SK-N-SH (cell line): ENCODE data around the gene PCK2. TPM values are rescaled to one million over a fixed set of nuclear protein-coding genes. Genes with fewer than 3 reads are reported as not detected.

Source experiments
- CTCF ChIA-PET: fragments of 300-600, 350-600 bp; formaldehyde crosslinking; extraction: SDS; loops from one replicate; lab custom pipeline; 2021; lab: Yijun Ruan, JAX
- POLR2A ChIA-PET: fragments of 350-600 bp; sonication (Branson Sonifier 250); formaldehyde crosslinking; extraction: SDS; loops from one replicate; lab custom pipeline; 2020; ENCODE audit warnings: antibody characterized with exemption, inconsistent platforms; lab: Yijun Ruan, JAX
- DNase-seq: peaks from one replicate; pipeline ENCODE4 v3.0.0; 2012
- H2AFZ ChIP-seq: fragments of 200-600 bp; sonication (generic); 2 replicates; pipeline ENCODE4 v1.8.1; 2016; ENCODE audit warnings: antibody characterized with exemption, mild to moderate bottlenecking, low read depth
- H3F3A ChIP-seq: fragments of 200-600 bp; sonication (generic); replicated peaks from 2 replicates; pipeline ENCODE3; 2016; ENCODE audit warnings: antibody characterized with exemption, mild to moderate bottlenecking; ENCODE audit not compliant: insufficient read depth
- H3K27ac ChIP-seq, 2 experiments: fragments of 200-500 bp in 1 of 2; fragments of 200-600 bp in 1 of 2; sonication (Bioruptor generic) in 1 of 2; sonication (generic), shearing (Covaris generic) in 1 of 2; 2 replicates each; pipeline versions ENCODE4 v1.5.1 to v1.6.1; 2014 to 2016; ENCODE audit warnings: low read depth in 2 of 2, inconsistent platforms in 1 of 2, low read length in 1 of 2, mild to moderate bottlenecking in 1 of 2, mixed read lengths in 1 of 2
- H3K27me3 ChIP-seq: fragments of 200-600 bp; sonication (generic), shearing (Covaris generic); 2 replicates; pipeline ENCODE4 v1.6.1; 2016; ENCODE audit warnings: mixed run types; ENCODE audit not compliant: insufficient read depth
- H3K36me3 ChIP-seq, 2 experiments: fragments of 200-500 bp in 1 of 2; fragments of 200-600 bp in 1 of 2; sonication (Bioruptor generic) in 1 of 2; sonication (generic) in 1 of 2; replicated peaks in 1 of 2; 2 replicates each; pipeline versions ENCODE3 to v1.5.1; 2014 to 2016; ENCODE audit warnings: low read length in 1 of 2, mild to moderate bottlenecking in 1 of 2; ENCODE audit not compliant: insufficient read depth in 2 of 2, control insufficient read depth in 1 of 2
- H3K4me1 ChIP-seq, 2 experiments: fragments of 200-500 bp in 1 of 2; fragments of 200-600 bp in 1 of 2; sonication (Bioruptor generic) in 1 of 2; sonication (generic), shearing (Covaris generic) in 1 of 2; 2 replicates each; pipeline versions ENCODE4 v1.5.1 to v1.6.1; 2014 to 2016; ENCODE audit warnings: low read depth in 1 of 2, low read length in 1 of 2, mixed run types in 1 of 2; ENCODE audit not compliant: insufficient read depth in 2 of 2, control insufficient read depth in 1 of 2
- H3K4me2 ChIP-seq: fragments of 200-600 bp; sonication (generic), shearing (Covaris generic); 2 replicates; pipeline ENCODE4 v1.6.1; 2017; ENCODE audit warnings: mixed run types
- H3K4me3 ChIP-seq, 2 experiments: fragments of 200-500 bp in 1 of 2; fragments of 200-600 bp in 1 of 2; sonication (Bioruptor generic) in 1 of 2; sonication (generic), shearing (Covaris generic) in 1 of 2; 2 replicates each; pipeline versions ENCODE4 v1.5.1 to v1.8.1; 2014 to 2016; ENCODE audit warnings: low read depth in 2 of 2, inconsistent platforms in 1 of 2, low read length in 1 of 2, mild to moderate bottlenecking in 1 of 2, mixed read lengths in 1 of 2, moderate library complexity in 1 of 2
- H3K79me2 ChIP-seq: fragments of 200-600 bp; sonication (generic); 2 replicates; pipeline ENCODE4 v1.8.1; 2017; ENCODE audit warnings: mild to moderate bottlenecking; ENCODE audit not compliant: insufficient read depth
- H3K9ac ChIP-seq: fragments of 200-600 bp; sonication (generic); 2 replicates; pipeline ENCODE4 v1.6.1; 2017; ENCODE audit warnings: mixed run types
- H3K9me2 ChIP-seq: fragments of 200-600 bp; sonication (generic); 2 replicates; pipeline ENCODE4 v1.6.1; 2017; ENCODE audit warnings: mixed run types
- H3K9me3 ChIP-seq: fragments of 200-600 bp; sonication (generic); 2 replicates; pipeline ENCODE4 v1.6.1; 2017; ENCODE audit warnings: mixed run types, mild to moderate bottlenecking, moderate library complexity
- H4K20me1 ChIP-seq: fragments of 200-600 bp; sonication (generic); 2 replicates; pipeline ENCODE4 v1.6.1; 2017; ENCODE audit warnings: mild to moderate bottlenecking, mixed run types; ENCODE audit not compliant: insufficient read depth
- ELF1 ChIP-seq: IDR thresholded peaks from 2 replicates; pipeline ENCODE4 v1.4.0; 2012
- RCOR1 ChIP-seq: fragments of 150-350 bp; IDR thresholded peaks from 2 replicates; pipeline ENCODE4 v1.6.1; 2017; ENCODE audit warnings: antibody characterized with exemption, low read length
- RXRA ChIP-seq: IDR thresholded peaks from 2 replicates; pipeline ENCODE4 v1.4.0; 2012; ENCODE audit warnings: low read depth, mild to moderate bottlenecking, borderline replicate concordance
- SMC3 ChIP-seq: IDR thresholded peaks from 2 replicates; pipeline ENCODE4 v1.6.1; 2012; ENCODE audit warnings: low read depth, low read length, improper control_type of control experiment
- TAF1 ChIP-seq: IDR thresholded peaks from 2 replicates; pipeline ENCODE4 v1.6.1; 2012; ENCODE audit warnings: low read depth, mild to moderate bottlenecking, low read length, moderate library complexity, borderline replicate concordance
- WGBS: methylation state at CpG from one replicate; pipeline ENCODE4 v1.1.6; 2017; ENCODE audit warnings: low lambda C conversion rate; 5-methylcytosine and 5-hydroxymethylcytosine counted together
- polyA plus RNA-seq, 3 experiments: library from polyadenylated mRNA; depleted of rRNA; stranded (reverse); fragments of >200 nt; gene quantifications; 2 replicates each; pipeline ENCODE4 v1.2.3, GENCODE V29; 2012
- TF ChIP-seq, protein P1 (sequence below): IDR thresholded peaks from 2 replicates; pipeline ENCODE4 v1.4.0; 2012; ENCODE audit warnings: low read depth
- TF ChIP-seq, protein P2 (sequence below): IDR thresholded peaks from 2 replicates; pipeline ENCODE4 v1.4.0; 2012; ENCODE audit warnings: low read depth, borderline replicate concordance
- TF ChIP-seq, protein P3 (sequence below): IDR thresholded peaks from 2 replicates; pipeline ENCODE4 v1.4.0; 2012; ENCODE audit warnings: low read depth, borderline replicate concordance

The PCK2 gene
- polyA plus RNA-seq, 1 of the 3 experiments (the other 2 are of a cell fraction), result 16.6 TPM

DNA sequence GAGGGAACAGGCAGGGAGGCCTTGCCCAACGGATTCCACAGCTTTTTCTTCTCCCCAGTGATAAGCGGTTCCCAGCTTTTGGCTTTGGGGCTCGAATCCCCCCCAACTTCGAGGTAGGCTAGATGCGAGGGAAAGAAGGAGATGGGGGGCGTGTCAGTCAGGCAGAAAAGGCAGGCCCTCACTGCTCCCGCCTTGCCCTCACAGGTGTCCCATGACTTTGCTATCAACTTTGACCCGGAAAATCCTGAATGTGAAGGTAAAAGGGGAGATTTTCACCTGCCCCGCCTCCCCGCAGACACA is 17.9 kb upstream of the PCK2 start (continued):
- TF ChIP-seq, protein P1, sequence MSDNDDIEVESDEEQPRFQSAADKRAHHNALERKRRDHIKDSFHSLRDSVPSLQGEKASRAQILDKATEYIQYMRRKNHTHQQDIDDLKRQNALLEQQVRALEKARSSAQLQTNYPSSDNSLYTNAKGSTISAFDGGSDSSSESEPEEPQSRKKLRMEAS, result no peak
- no peak for TF ChIP-seq SMC3

DNA sequence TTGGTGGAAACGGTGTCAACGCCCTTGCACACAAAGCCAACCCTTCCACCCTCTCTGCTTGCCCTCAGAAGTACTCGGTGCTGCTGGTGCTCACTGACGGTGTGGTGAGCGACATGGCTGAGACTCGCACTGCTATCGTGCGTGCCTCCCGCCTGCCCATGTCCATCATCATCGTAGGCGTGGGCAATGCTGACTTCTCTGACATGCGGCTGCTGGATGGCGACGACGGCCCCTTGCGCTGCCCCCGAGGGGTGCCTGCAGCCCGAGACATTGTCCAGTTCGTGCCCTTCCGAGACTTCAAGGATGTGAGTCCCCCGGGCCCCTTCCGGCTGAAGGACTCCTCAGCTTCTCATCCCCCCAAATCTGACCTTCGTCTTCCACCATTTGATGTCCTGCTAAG is 17.0 kb upstream of the PCK2 start:
- H3K27ac ChIP-seq, result no peak overlapping the region
- no peaks in the 10 kb centered on the region for H4K20me1 ChIP-seq
- TF ChIP-seq RCOR1, result no peak
- no peak for TF ChIP-seq ELF1
- TF ChIP-seq TAF1, result no peak
- TF ChIP-seq, protein P2, sequence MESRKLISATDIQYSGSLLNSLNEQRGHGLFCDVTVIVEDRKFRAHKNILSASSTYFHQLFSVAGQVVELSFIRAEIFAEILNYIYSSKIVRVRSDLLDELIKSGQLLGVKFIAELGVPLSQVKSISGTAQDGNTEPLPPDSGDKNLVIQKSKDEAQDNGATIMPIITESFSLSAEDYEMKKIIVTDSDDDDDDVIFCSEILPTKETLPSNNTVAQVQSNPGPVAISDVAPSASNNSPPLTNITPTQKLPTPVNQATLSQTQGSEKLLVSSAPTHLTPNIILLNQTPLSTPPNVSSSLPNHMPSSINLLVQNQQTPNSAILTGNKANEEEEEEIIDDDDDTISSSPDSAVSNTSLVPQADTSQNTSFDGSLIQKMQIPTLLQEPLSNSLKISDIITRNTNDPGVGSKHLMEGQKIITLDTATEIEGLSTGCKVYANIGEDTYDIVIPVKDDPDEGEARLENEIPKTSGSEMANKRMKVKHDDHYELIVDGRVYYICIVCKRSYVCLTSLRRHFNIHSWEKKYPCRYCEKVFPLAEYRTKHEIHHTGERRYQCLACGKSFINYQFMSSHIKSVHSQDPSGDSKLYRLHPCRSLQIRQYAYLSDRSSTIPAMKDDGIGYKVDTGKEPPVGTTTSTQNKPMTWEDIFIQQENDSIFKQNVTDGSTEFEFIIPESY, result no peak
- TF ChIP-seq, protein P3, sequence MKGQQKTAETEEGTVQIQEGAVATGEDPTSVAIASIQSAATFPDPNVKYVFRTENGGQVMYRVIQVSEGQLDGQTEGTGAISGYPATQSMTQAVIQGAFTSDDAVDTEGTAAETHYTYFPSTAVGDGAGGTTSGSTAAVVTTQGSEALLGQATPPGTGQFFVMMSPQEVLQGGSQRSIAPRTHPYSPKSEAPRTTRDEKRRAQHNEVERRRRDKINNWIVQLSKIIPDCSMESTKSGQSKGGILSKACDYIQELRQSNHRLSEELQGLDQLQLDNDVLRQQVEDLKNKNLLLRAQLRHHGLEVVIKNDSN, result no peak
- no peaks in the 10 kb centered on the region for H3K9me3 ChIP-seq
- no peak overlapping the region for H2AFZ ChIP-seq
- H3K9ac ChIP-seq, result no peak overlapping the region
- H3K79me2 ChIP-seq, result no peaks in the 10 kb centered on the region
- H3K4me1 ChIP-seq, result peaks cover 0 to 30% of the 10 kb centered on the region in 2 experiments; a peak in 1 of 4 replicates
- ChIA-PET POLR2A (no interaction called here), CTCF (interaction anchor here (21.5 to 42.8 kb wide), 2 partner anchors 18 to 23 kb away, joined by 284 to 1159 read pairs; partner anchors contain the start of gene PCK2)
- H3K4me3 ChIP-seq, result no peak overlapping the region
- WGBS, result 91% methylated on average over 11 of the region's 23 CpGs
- peaks cover 3% of the 10 kb centered on the region; the same call in 1 of the 2 replicates for H3K27me3 ChIP-seq
- DNase-seq, result no peak
- no peak overlapping the region for H3K4me2 ChIP-seq
- no peaks in the 10 kb centered on the region for H3F3A ChIP-seq
- H3K36me3 ChIP-seq, result no peaks in the 10 kb centered on the region
- H3K9me2 ChIP-seq, result no peaks in the 10 kb centered on the region

DNA sequence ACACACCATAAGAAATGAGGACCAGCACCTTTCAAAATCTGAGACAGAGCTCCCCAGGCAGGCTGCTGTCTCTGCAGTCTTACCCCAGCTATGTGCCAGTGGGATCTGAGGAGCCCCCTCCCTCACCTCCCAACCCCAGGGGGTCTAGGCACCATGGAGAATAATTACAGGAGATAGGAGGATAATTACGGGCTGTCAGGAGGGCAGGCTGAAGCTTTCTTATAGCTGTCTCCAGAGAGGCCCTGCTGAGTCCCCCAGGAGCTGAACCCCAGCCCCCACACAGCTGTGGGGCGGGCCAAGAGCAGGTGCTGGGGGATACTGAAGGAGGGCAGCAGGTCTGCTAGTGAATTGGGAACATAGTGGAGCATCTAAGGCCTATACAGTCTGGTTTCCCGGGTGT is 16.0 kb upstream of the PCK2 start:
- H3K4me1 ChIP-seq, result peaks cover 0 to 30% of the 10 kb centered on the region in 2 experiments; a peak in 1 of 4 replicates
- no peak overlapping the region for H3K27ac ChIP-seq

More for the DNA sequence above, 16.0 kb upstream of the PCK2 start:
- Histone ChIP-seq H3K9me2 (no peaks in the 10 kb centered on the region), H3K79me2 (no peaks in the 10 kb centered on the region), H2AFZ (no peak overlapping the region), H3K9me3 (no peaks in the 10 kb centered on the region), H4K20me1 (no peaks in the 10 kb centered on the region), H3F3A (no peaks in the 10 kb centered on the region), H3K36me3 (no peaks in the 10 kb centered on the region), H3K4me2 (no peak overlapping the region), H3K27me3 (peaks cover 5% of the 10 kb centered on the region; the same call in 1 of the 2 replicates), H3K9ac (no peak overlapping the region), H3K4me3 (no peak overlapping the region)
- CTCF ChIA-PET, result interaction anchor here (21.5 to 42.8 kb wide), 2 partner anchors 19 to 22 kb away, joined by 284 to 1159 read pairs; partner anchors contain the start of gene PCK2
- TF ChIP-seq RXRA, result no peak
- WGBS, result 20% methylated on average over 2 of the region's 3 CpGs
- POLR2A ChIA-PET, result interaction anchor here (0.6 kb wide), 1 partner anchor 36 kb away, joined by 3 read pairs; no protein-coding TSS in a partner anchor
- no peak for DNase-seq
